ENCODE measurements around the gene KCNJ18.
"Not testable (repeated sequence)": the region's sequence is repeated elsewhere in the genome, so short reads cannot be mapped to it uniquely, and the experiment has no call there.

KCNJ18 gene

DNA sequence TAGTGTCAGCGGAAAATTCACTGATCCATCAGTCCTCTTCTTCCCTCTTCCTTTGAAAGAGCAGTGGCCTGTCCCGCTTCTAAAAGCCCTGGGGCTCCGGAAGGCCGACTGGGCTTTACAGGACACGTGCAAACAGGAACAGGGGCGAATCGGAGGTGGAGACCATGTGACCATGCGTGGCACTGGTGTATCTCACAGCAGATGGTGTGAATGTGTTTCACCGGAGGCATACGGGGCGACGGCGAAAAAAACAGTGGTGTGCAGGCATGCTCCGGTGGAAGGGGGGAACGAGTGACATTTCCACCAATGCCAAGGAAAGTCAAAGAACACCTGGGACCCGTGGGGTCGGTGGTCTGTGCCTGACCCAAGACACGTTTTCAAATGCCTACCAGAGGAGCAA lies 8.4 kb upstream of the KCNJ18 start:
- H3K9ac ChIP-seq (ENCODE audit: low read depth, low read length); H3K27ac ChIP-seq (ENCODE audit: low read length); H3K9me3 ChIP-seq (ENCODE audit: insufficient read depth, low read length, severe bottlenecking); H3K36me3 ChIP-seq (ENCODE audit: insufficient read depth, low read length); H3K27me3 ChIP-seq (ENCODE audit: insufficient read depth, low read length, poor library complexity); H4K20me1 ChIP-seq (ENCODE audit: insufficient read depth, low read length); DNase-seq; ATAC-seq (ENCODE audit: insufficient read depth, low read depth); H3K4me1 ChIP-seq (ENCODE audit: insufficient read depth, low read length); H3K79me2 ChIP-seq (ENCODE audit: insufficient read depth, low read length); H3K4me3 ChIP-seq (ENCODE audit: low read depth in 1 of 2, low read length in 2 of 2); H3K4me2 ChIP-seq (ENCODE audit: insufficient read depth, low read length); H2AFZ ChIP-seq (ENCODE audit: low read depth, low read length): not testable (repeated sequence)

DNA sequence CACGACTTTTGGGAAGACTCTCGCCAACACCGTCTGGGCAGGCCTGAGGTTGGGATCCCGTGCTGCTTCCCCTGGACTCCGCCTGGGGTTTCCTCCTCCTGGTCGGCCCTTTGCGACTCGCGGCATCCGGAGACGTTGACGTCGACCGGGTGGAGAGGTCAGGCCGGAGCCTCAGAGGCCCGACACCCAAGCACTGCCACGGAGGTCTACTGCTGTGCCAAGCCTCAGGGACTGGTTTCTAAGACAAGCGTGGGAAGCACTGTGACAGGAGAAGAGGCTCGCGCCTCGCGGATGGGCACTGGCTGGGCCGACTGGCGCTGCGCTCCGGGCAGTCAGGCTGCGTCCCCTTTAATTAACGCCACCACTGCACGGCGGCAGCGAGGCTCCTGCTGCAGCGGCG lies 7.9 kb upstream of the KCNJ18 start:
- H3K27me3 ChIP-seq (ENCODE audit: insufficient read depth, low read length, poor library complexity); H4K20me1 ChIP-seq (ENCODE audit: insufficient read depth, low read length); H3K79me2 ChIP-seq (ENCODE audit: insufficient read depth, low read length); H3K4me3 ChIP-seq (ENCODE audit: low read depth in 1 of 2, low read length in 2 of 2); H3K36me3 ChIP-seq (ENCODE audit: insufficient read depth, low read length); H2AFZ ChIP-seq (ENCODE audit: low read depth, low read length); DNase-seq; H3K9me3 ChIP-seq (ENCODE audit: insufficient read depth, low read length, severe bottlenecking); H3K4me2 ChIP-seq (ENCODE audit: insufficient read depth, low read length); H3K9ac ChIP-seq (ENCODE audit: low read depth, low read length); H3K4me1 ChIP-seq (ENCODE audit: insufficient read depth, low read length); ATAC-seq (ENCODE audit: insufficient read depth, low read depth); H3K27ac ChIP-seq (ENCODE audit: low read length): not testable (repeated sequence)

DNA sequence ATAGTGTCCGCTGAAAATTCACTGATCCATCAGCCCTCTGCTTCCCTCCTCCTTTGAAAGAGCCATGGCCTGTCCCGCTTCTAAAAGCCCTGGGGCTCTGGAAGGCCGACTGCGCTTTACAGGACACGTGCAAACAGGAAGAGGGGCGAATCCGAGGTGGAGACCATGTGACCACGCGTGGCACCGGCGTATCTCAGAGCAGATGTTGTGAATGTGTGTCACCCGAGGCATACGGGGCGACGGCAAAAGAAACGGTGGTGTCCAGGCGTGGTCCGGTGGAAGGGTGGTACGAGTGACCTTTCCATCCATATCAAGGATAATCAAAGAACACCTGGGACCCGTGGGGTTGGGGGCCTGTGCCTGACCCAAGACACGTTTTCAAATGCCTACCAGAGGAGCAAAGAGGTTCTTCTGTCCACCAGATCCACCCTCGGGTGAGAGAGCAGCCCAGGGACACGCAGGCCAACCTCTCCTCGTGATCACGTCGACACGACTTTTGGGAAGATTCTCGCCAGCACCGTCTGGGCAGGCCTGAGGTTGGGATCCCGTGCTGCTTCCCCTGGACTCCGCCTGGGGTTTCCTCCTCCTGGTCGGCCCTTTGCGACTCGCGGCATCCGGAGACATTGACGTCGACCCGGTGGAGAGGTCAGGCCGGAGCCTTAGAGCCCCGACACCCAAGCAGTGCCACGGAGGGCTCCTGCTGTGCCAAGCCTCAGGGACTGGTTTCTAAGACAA lies 7.1 kb upstream of the KCNJ18 start:
- H3K9ac ChIP-seq (ENCODE audit: low read depth, low read length); H3K9me3 ChIP-seq (ENCODE audit: insufficient read depth, low read length, severe bottlenecking); DNase-seq; H2AFZ ChIP-seq (ENCODE audit: low read depth, low read length); H3K79me2 ChIP-seq (ENCODE audit: insufficient read depth, low read length); H4K20me1 ChIP-seq (ENCODE audit: insufficient read depth, low read length); H3K4me1 ChIP-seq (ENCODE audit: insufficient read depth, low read length); ATAC-seq (ENCODE audit: insufficient read depth, low read depth); H3K4me3 ChIP-seq (ENCODE audit: low read depth in 1 of 2, low read length in 2 of 2); H3K4me2 ChIP-seq (ENCODE audit: insufficient read depth, low read length); H3K36me3 ChIP-seq (ENCODE audit: insufficient read depth, low read length); H3K27ac ChIP-seq (ENCODE audit: low read length); H3K27me3 ChIP-seq (ENCODE audit: insufficient read depth, low read length, poor library complexity): not testable (repeated sequence)

DNA sequence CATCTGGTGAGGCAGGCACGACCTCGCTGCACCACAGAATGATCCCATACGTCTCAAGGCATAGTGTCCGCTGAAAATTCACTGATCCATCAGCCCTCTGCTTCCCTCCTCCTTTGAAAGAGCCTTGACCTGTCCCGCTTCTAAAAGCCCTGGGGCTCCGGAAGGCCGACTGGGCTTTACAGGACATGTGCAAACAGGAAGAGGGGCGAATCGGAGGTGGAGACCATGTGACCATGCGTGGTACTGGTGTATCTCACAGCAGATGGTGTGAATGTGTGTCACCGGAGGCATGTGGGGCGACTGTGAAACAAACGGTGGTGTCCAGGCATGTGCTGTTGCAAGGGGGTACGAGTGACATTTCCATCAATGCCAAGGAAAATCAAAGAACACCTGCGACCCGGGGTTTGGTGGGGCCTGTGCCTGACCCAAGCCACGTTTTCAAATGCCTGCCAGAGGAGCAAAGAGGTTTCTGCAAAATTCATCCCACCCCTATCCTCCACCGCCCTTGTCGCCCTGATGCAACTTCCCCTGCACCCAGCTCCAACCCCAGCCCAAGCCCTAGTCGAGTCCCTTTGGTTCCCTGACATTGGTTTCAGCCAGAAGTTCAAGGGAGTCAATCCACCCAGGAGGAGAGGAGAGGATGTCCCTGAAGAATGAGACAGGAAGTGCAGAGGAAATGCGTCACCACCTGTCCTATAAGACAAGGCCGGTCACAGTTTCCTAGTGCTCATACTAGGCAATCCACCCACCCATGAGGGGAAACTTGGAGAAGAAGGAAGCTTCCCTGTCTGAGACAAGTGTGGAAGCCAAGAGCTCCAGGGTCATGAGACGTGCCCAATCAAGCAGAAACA lies 5.9 kb upstream of the KCNJ18 start:
- no peaks in the 10 kb centered on the region for H4K20me1 ChIP-seq (ENCODE audit: insufficient read depth, low read length)
- H3K4me2 ChIP-seq (ENCODE audit: insufficient read depth, low read length), result no peak overlapping the region
- ATAC-seq (ENCODE audit: insufficient read depth, low read depth) (no peak), DNase-seq (no peak)
- no peak overlapping the region for H3K9ac ChIP-seq (ENCODE audit: low read depth, low read length)
- no peaks in the 10 kb centered on the region for H3K27me3 ChIP-seq (ENCODE audit: insufficient read depth, low read length, poor library complexity)
- H3K4me1 ChIP-seq (ENCODE audit: insufficient read depth, low read length), result no peaks in the 10 kb centered on the region
- H2AFZ ChIP-seq (ENCODE audit: low read depth, low read length), result no peak overlapping the region
- H3K79me2 ChIP-seq (ENCODE audit: insufficient read depth, low read length), result no peaks in the 10 kb centered on the region
- H3K36me3 ChIP-seq (ENCODE audit: insufficient read depth, low read length), result no peaks in the 10 kb centered on the region
- H3K27ac ChIP-seq (ENCODE audit: low read length), result no peak overlapping the region
- no peak for TF ChIP-seq EZH2 (IDR thresholded peaks at IDR 0.05; ENCODE audit: borderline replicate concordance, low read depth, low read length, severe bottlenecking)
- TF ChIP-seq, protein P1, sequence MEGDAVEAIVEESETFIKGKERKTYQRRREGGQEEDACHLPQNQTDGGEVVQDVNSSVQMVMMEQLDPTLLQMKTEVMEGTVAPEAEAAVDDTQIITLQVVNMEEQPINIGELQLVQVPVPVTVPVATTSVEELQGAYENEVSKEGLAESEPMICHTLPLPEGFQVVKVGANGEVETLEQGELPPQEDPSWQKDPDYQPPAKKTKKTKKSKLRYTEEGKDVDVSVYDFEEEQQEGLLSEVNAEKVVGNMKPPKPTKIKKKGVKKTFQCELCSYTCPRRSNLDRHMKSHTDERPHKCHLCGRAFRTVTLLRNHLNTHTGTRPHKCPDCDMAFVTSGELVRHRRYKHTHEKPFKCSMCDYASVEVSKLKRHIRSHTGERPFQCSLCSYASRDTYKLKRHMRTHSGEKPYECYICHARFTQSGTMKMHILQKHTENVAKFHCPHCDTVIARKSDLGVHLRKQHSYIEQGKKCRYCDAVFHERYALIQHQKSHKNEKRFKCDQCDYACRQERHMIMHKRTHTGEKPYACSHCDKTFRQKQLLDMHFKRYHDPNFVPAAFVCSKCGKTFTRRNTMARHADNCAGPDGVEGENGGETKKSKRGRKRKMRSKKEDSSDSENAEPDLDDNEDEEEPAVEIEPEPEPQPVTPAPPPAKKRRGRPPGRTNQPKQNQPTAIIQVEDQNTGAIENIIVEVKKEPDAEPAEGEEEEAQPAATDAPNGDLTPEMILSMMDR (IDR thresholded peaks at IDR 0.05; ENCODE audit: borderline replicate concordance, extremely low read depth, low read length, poor library complexity, severe bottlenecking), result no peak
- H3K4me3 ChIP-seq (ENCODE audit: low read depth in 1 of 2, low read length in 2 of 2), result no peak overlapping the region
- H3K9me3 ChIP-seq (ENCODE audit: insufficient read depth, low read length, severe bottlenecking), result peaks cover 2% of the 10 kb centered on the region
